ENCODE data around the gene SFTPA1. TPM values are rescaled to one million over a fixed set of nuclear protein-coding genes. Genes with fewer than 3 reads are reported as not detected.
A peak's percentile ranks its signal among the peaks of the same experiment; 100 is the strongest.

Gene SFTPA1
- total and polyA plus RNA-seq, 2 of the 13 experiments (the other 11 are each of a cell fraction or from before 2014, with no cell fraction given) = not detected

- ATAC-seq = peak; percentile 95
- peak; percentile 36 for DNase-seq (ENCODE audit: low spot score)
- ChIA-PET CTCF (ENCODE audit: low intra/inter-chr PET ratio, low total read pairs) (interaction anchor here (1.3 to 1.4 kb wide), 2 partner anchors 47 to 367 kb away, joined by 9 to 13 read pairs; no protein-coding TSS in a partner anchor), POLR2A (no interaction called here)
- FAIRE-seq = peak; percentile 79
- H4K20me1 ChIP-seq (ENCODE audit: insufficient read depth, low read length) = no peaks in the 10 kb centered on the region
- H3K4me2 ChIP-seq (ENCODE audit: low read depth, low read length) = peak overlapping the region; percentile 44; the same call in 1 of the 2 replicates
- peaks cover 9% of the 10 kb centered on the region; the same call in 1 of the 2 replicates for H3K4me1 ChIP-seq (ENCODE audit: insufficient read depth, low read length)
- H2AFZ ChIP-seq (ENCODE audit: low read length) = no peak overlapping the region
- WGBS (ENCODE audit: low lambda C conversion rate) = 19% methylated on average over 15 of the region's 17 CpGs
- H3K27me3 ChIP-seq (ENCODE audit: control insufficient read depth in 1 of 2, insufficient read depth in 2 of 2, low read length in 2 of 2) = peaks cover 0 to 27% of the 10 kb centered on the region in 2 experiments; a peak in 4 of 5 replicates
- no peak overlapping the region for H3K27ac ChIP-seq (ENCODE audit: extremely low read length, insufficient read depth, low read length)
- H3K79me2 ChIP-seq (ENCODE audit: insufficient read depth, low read length) = no peaks in the 10 kb centered on the region
- no peaks in the 10 kb centered on the region for H3K9me3 ChIP-seq (ENCODE audit: low read length)
- in situ Hi-C loops (cut with HindIII; ENCODE audit: extremely low pct_ligation_motif_present, low pct_unique_long_range_greater_than_20kb) = loop anchor here (25.0 kb wide), 1 partner anchor 375 kb away; the partner anchor contains the start of gene SFTPD
- peak overlapping the region in 1 of 3 experiments; percentile 45; a peak in 1 of 6 replicates for H3K4me3 ChIP-seq (replicated peaks in 1 of 3; ENCODE audit: insufficient read depth in 1 of 3, low read depth in 2 of 3, low read length in 3 of 3)
- no peaks in the 10 kb centered on the region for H3K36me3 ChIP-seq (replicated peaks in 1 of 2; ENCODE audit: control insufficient read depth in 1 of 2, insufficient read depth in 2 of 2, low read length in 2 of 2)
- H3K9ac ChIP-seq (ENCODE audit: insufficient read depth, low read depth, low read length) = no peak overlapping the region
- intact Hi-C loops (cut with micrococcal nuclease; ENCODE audit: unreplicated experiment) = loop anchor here (1.0 kb wide), 2 partner anchors 47 to 367 kb away; no protein-coding TSS in a partner anchor
- BruUV-seq (replicated peaks) = no TSS peak
- no peak for TF ChIP-seq RBM22 (optimal IDR thresholded peaks at IDR 0.05; ENCODE audit: low read length)
- TF ChIP-seq ZNF549 (CRISPR knock-in tag; IDR thresholded peaks at IDR 0.05) = no peak
- no peak for TF ChIP-seq NAIF1 (CRISPR knock-in tag; IDR thresholded peaks at IDR 0.05; ENCODE audit: borderline replicate concordance)
- TF ChIP-seq ZFP41 (CRISPR knock-in tag; IDR thresholded peaks at IDR 0.05; ENCODE audit: borderline replicate concordance) = no peak
- TF ChIP-seq ZNF138 (CRISPR knock-in tag; IDR thresholded peaks at IDR 0.05; ENCODE audit: low read depth) = no peak
- no peak for TF ChIP-seq TRIM24 (CRISPR knock-in tag; IDR thresholded peaks at IDR 0.05)
- no peak for TF ChIP-seq MXI1 (IDR thresholded peaks at IDR 0.05; ENCODE audit: borderline replicate concordance, low read depth, low read length)
- TF ChIP-seq ZNF691 (CRISPR knock-in tag; IDR thresholded peaks at IDR 0.05; ENCODE audit: borderline replicate concordance, low read depth) = 0 out of 2 replicates have a peak, but pooled peaks have one; percentile 27
- TF ChIP-seq ZNF766 (CRISPR knock-in tag; IDR thresholded peaks at IDR 0.05; ENCODE audit: borderline replicate concordance) = no peak
- TF ChIP-seq STAT5B (CRISPR knock-in tag; IDR thresholded peaks at IDR 0.05) = no peak
- TF ChIP-seq U2AF2 (IDR thresholded peaks at IDR 0.05; ENCODE audit: low read depth, low read length) = no peak
- no peak for TF ChIP-seq ZFP1 (CRISPR knock-in tag; IDR thresholded peaks at IDR 0.05)
- TF ChIP-seq RFX1 (IDR thresholded peaks at IDR 0.05) = no peak
- no peak for TF ChIP-seq THAP8 (CRISPR knock-in tag; IDR thresholded peaks at IDR 0.05; ENCODE audit: borderline replicate concordance)
- TF ChIP-seq ZSCAN25 (CRISPR knock-in tag; IDR thresholded peaks at IDR 0.05) = no peak
- TF ChIP-seq ZNF251 (CRISPR knock-in tag; IDR thresholded peaks at IDR 0.05) = no peak
- TF ChIP-seq GRHL1 (CRISPR knock-in tag; conservative IDR thresholded peaks at IDR 0.05) = no peak
- no peak for TF ChIP-seq ZNF724P (CRISPR knock-in tag; IDR thresholded peaks at IDR 0.05; ENCODE audit: borderline replicate concordance)
- TF ChIP-seq DNMT3B (CRISPR knock-in tag; conservative IDR thresholded peaks at IDR 0.05) = no peak
- no peak for TF ChIP-seq PCBP1 (IDR thresholded peaks at IDR 0.05; ENCODE audit: borderline replicate concordance, low read depth, low read length)
- no peak for TF ChIP-seq CSRNP1 (CRISPR knock-in tag; IDR thresholded peaks at IDR 0.05)
These were observed 48.5 kb upstream of the SFTPA1 start for GRCh38 chr10:79562135-79562756.
